Measurements from ENCODE around the gene PSMB9. TPM values are rescaled to one million over a fixed set of nuclear protein-coding genes. Genes with fewer than 3 reads are reported as not detected.

The PSMB9 gene
- polyA plus RNA-seq, 1 donor from 2014 or later: not detected

DNA sequence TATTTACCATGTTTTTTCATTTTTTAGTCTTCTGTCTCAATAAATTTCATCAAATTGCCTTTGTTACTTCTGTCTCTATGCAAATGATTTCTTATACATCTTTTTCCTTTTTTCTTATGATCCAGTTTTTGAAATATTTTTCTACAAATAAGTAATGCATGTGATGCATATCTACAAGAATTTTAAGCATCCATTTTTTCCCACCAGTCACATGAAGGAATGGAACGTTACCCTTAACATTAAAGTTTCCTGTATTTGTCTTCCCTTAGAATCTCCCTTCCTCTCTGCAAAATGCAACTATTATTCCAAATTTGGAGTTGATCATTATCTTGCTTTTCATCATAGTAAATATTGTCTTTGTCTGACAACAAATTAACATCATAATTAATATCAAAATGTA, 35.5 kb downstream of the PSMB9 start:
- H3K4me2 ChIP-seq (ENCODE audit: low read length): no peak overlapping the region
- H4K20me1 ChIP-seq (ENCODE audit: insufficient read depth): no peaks in the 10 kb centered on the region
- TF ChIP-seq, protein P1, sequence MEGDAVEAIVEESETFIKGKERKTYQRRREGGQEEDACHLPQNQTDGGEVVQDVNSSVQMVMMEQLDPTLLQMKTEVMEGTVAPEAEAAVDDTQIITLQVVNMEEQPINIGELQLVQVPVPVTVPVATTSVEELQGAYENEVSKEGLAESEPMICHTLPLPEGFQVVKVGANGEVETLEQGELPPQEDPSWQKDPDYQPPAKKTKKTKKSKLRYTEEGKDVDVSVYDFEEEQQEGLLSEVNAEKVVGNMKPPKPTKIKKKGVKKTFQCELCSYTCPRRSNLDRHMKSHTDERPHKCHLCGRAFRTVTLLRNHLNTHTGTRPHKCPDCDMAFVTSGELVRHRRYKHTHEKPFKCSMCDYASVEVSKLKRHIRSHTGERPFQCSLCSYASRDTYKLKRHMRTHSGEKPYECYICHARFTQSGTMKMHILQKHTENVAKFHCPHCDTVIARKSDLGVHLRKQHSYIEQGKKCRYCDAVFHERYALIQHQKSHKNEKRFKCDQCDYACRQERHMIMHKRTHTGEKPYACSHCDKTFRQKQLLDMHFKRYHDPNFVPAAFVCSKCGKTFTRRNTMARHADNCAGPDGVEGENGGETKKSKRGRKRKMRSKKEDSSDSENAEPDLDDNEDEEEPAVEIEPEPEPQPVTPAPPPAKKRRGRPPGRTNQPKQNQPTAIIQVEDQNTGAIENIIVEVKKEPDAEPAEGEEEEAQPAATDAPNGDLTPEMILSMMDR (IDR thresholded peaks at IDR 0.05; ENCODE audit: poor library complexity, severe bottlenecking): no peak
- no peak for TF ChIP-seq MXI1 (conservative IDR thresholded peaks at IDR 0.05; ENCODE audit: poor library complexity, severe bottlenecking)
- TF ChIP-seq RAD21 (conservative IDR thresholded peaks at IDR 0.05): no peak
- TF ChIP-seq EZH2 (IDR thresholded peaks at IDR 0.05; ENCODE audit: borderline replicate concordance, insufficient read depth, low read length, poor library complexity, severe bottlenecking): no peak
- TF ChIP-seq, protein P2, sequence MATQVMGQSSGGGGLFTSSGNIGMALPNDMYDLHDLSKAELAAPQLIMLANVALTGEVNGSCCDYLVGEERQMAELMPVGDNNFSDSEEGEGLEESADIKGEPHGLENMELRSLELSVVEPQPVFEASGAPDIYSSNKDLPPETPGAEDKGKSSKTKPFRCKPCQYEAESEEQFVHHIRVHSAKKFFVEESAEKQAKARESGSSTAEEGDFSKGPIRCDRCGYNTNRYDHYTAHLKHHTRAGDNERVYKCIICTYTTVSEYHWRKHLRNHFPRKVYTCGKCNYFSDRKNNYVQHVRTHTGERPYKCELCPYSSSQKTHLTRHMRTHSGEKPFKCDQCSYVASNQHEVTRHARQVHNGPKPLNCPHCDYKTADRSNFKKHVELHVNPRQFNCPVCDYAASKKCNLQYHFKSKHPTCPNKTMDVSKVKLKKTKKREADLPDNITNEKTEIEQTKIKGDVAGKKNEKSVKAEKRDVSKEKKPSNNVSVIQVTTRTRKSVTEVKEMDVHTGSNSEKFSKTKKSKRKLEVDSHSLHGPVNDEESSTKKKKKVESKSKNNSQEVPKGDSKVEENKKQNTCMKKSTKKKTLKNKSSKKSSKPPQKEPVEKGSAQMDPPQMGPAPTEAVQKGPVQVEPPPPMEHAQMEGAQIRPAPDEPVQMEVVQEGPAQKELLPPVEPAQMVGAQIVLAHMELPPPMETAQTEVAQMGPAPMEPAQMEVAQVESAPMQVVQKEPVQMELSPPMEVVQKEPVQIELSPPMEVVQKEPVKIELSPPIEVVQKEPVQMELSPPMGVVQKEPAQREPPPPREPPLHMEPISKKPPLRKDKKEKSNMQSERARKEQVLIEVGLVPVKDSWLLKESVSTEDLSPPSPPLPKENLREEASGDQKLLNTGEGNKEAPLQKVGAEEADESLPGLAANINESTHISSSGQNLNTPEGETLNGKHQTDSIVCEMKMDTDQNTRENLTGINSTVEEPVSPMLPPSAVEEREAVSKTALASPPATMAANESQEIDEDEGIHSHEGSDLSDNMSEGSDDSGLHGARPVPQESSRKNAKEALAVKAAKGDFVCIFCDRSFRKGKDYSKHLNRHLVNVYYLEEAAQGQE (IDR thresholded peaks at IDR 0.05; ENCODE audit: borderline replicate concordance): no peak
- no peak for TF ChIP-seq EP300 (conservative IDR thresholded peaks at IDR 0.05; ENCODE audit: poor library complexity, severe bottlenecking)
- TF ChIP-seq POLR2AphosphoS5 (IDR thresholded peaks at IDR 0.05): no peak
- no peak for TF ChIP-seq TAF1 (IDR thresholded peaks at IDR 0.05; ENCODE audit: low read depth)
- no peak for TF ChIP-seq SMC3 (conservative IDR thresholded peaks at IDR 0.05; ENCODE audit: poor library complexity)
- no peak overlapping the region for H2AFZ ChIP-seq (ENCODE audit: low read depth, low read length)
- no peaks in the 10 kb centered on the region for H3K9me3 ChIP-seq (ENCODE audit: low read length)
- H3K79me2 ChIP-seq (replicated peaks; ENCODE audit: insufficient read depth, low read length): no peaks in the 10 kb centered on the region
- H3K27ac ChIP-seq (ENCODE audit: low read length): no peak overlapping the region
- H3K36me3 ChIP-seq (ENCODE audit: insufficient read depth, low read length): no peaks in the 10 kb centered on the region
- no peaks in the 10 kb centered on the region for H3K9me2 ChIP-seq (ENCODE audit: insufficient read depth, low read length)
- H3F3A ChIP-seq (ENCODE audit: insufficient read depth, low read length, poor library complexity, severe bottlenecking): no peaks in the 10 kb centered on the region
- no peaks in the 10 kb centered on the region for H3K27me3 ChIP-seq (ENCODE audit: insufficient read depth, low read depth, low read length)
- no peak overlapping the region for H3K4me3 ChIP-seq (ENCODE audit: low read length)
- H3K9ac ChIP-seq (ENCODE audit: low read length): no peak overlapping the region

DNA sequence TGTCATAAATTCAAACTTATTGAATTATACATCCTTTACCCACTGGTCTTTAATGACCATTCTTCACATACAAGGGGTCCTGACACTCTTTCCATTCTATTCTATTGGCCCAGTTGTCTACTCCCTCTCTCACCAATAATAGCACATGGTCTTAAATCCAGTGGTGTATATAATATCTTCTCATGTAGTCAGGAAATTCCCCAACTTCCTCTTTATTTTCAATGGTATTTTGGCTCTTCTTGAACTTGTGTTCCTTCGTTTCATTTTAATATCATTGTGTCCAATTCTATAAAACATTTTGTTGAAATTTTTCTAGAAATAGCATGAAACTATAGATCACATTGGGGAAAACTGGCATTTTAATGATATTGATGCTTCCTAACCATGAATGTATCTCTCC, 36.8 kb downstream of the PSMB9 start:
- peaks cover 7% of the 10 kb centered on the region for H3K79me2 ChIP-seq (replicated peaks; ENCODE audit: insufficient read depth, low read length)
- no peak overlapping the region for H3K9ac ChIP-seq (ENCODE audit: low read length)
- no peak overlapping the region for H2AFZ ChIP-seq (ENCODE audit: low read depth, low read length)
- H3F3A ChIP-seq (ENCODE audit: insufficient read depth, low read length, poor library complexity, severe bottlenecking): no peaks in the 10 kb centered on the region
- no peaks in the 10 kb centered on the region for H3K9me2 ChIP-seq (ENCODE audit: insufficient read depth, low read length)
- no peaks in the 10 kb centered on the region for H3K9me3 ChIP-seq (ENCODE audit: low read length)
- no peak overlapping the region for H3K27ac ChIP-seq (ENCODE audit: low read length)
- no peak overlapping the region for H3K4me3 ChIP-seq (ENCODE audit: low read length)
- TF ChIP-seq, protein P2 (IDR thresholded peaks at IDR 0.05; ENCODE audit: borderline replicate concordance): no peak
- TF ChIP-seq SMC3 (conservative IDR thresholded peaks at IDR 0.05; ENCODE audit: poor library complexity) (no peak), EZH2 (IDR thresholded peaks at IDR 0.05; ENCODE audit: borderline replicate concordance, insufficient read depth, low read length, poor library complexity, severe bottlenecking) (no peak), EP300 (conservative IDR thresholded peaks at IDR 0.05; ENCODE audit: poor library complexity, severe bottlenecking) (no peak), POLR2AphosphoS5 (IDR thresholded peaks at IDR 0.05) (no peak), RAD21 (conservative IDR thresholded peaks at IDR 0.05) (no peak), MXI1 (conservative IDR thresholded peaks at IDR 0.05; ENCODE audit: poor library complexity, severe bottlenecking) (no peak)
- TF ChIP-seq, protein P1 (IDR thresholded peaks at IDR 0.05; ENCODE audit: poor library complexity, severe bottlenecking): no peak
- no peaks in the 10 kb centered on the region for H4K20me1 ChIP-seq (ENCODE audit: insufficient read depth)
- no peaks in the 10 kb centered on the region for H3K27me3 ChIP-seq (ENCODE audit: insufficient read depth, low read depth, low read length)
- H3K36me3 ChIP-seq (ENCODE audit: insufficient read depth, low read length): no peaks in the 10 kb centered on the region
- H3K4me2 ChIP-seq (ENCODE audit: low read length): no peak overlapping the region

Data from neural cell (in vitro differentiated cells).